Spleen (tissue), 13 donors: Measurements from ENCODE around the gene RFESD. TPM values are rescaled to one million over a fixed set of nuclear protein-coding genes. Genes with fewer than 3 reads are reported as not detected.
A peak's percentile ranks its signal among the peaks of the same experiment; 100 is the strongest.

Experiments used
- DNase-seq: peaks from one replicate; pipeline ENCODE4 v3.0.0-alpha.2; 2020
- H3K27ac ChIP-seq, 8 donors: fragments of 200-600 bp; sonication (generic) in 7 of 8; 1 replicate in 4 of 8; 2 replicates in 4 of 8; pipeline versions ENCODE4 v1.5.0 to v1.8.0; 2016 to 2021; ENCODE audit warnings: inconsistent platforms in 4 of 8, mild to moderate bottlenecking in 4 of 8, moderate library complexity in 1 of 8
- H3K27me3 ChIP-seq, 7 donors: fragments of 200-600 bp; sonication (generic) in 6 of 7; replicated peaks in 1 of 7; 1 replicate in 4 of 7; 2 replicates in 3 of 7; pipeline versions ENCODE4 v1.5.0 to v1.8.0; 2016 to 2021; ENCODE audit warnings: inconsistent platforms in 3 of 7, mild to moderate bottlenecking in 1 of 7
- H3K36me3 ChIP-seq, 6 donors: fragments of 200-600 bp; sonication (generic) in 5 of 6; 1 replicate in 4 of 6; 2 replicates in 2 of 6; pipeline versions ENCODE4 v1.5.0 to v1.8.0; 2016 to 2021; ENCODE audit warnings: inconsistent platforms in 2 of 6
- H3K4me1 ChIP-seq, 6 donors: fragments of 200-600 bp; sonication (generic) in 5 of 6; 1 replicate in 3 of 6; 2 replicates in 3 of 6; pipeline versions ENCODE4 v1.5.0 to v1.8.0; 2016 to 2021; ENCODE audit warnings: inconsistent platforms in 3 of 6
- H3K4me3 ChIP-seq, 8 donors: fragments of 200-600 bp; sonication (generic) in 7 of 8; 1 replicate in 4 of 8; 2 replicates in 4 of 8; pipeline versions ENCODE4 v1.5.0 to v1.8.0; 2016 to 2021; ENCODE audit warnings: inconsistent platforms in 4 of 8, mild to moderate bottlenecking in 4 of 8, moderate library complexity in 2 of 8
- H3K9me3 ChIP-seq, 8 donors: fragments of 200-600 bp; sonication (generic) in 7 of 8; 1 replicate in 4 of 8; 2 replicates in 4 of 8; pipeline versions ENCODE4 v1.5.0 to v1.8.0; 2016 to 2021; ENCODE audit warnings: inconsistent platforms in 4 of 8
- POLR2A ChIP-seq, 3 donors: fragments of 450-650 bp; IDR thresholded peaks; one replicate each; pipeline ENCODE4 v1.5.1; 2017; ENCODE audit warnings: antibody characterized with exemption in 3 of 3, mild to moderate bottlenecking in 1 of 3
- POLR2AphosphoS5 ChIP-seq, 3 donors: sonication (generic); formaldehyde crosslinking; IDR thresholded peaks; one replicate each; pipeline ENCODE4 v1.5.1; 2017; ENCODE audit warnings: antibody characterized with exemption in 3 of 3
- WGBS, 5 donors: extraction: QIAGEN DNeasy Blood & Tissue Kit in 3 of 5; methylation state at CpG; one replicate each; pipeline versions ENCODE4 v1.1.5 to v1.1.7; 2013 to 2018; 5-methylcytosine and 5-hydroxymethylcytosine counted together
- intact Hi-C: fragments of 100-400 bp; cut with DNase I; formaldehyde crosslinking; loops from one replicate; pipeline ENCODE4 v1.15.0; 2023; ENCODE audit warnings: low total_unique reads
- long read RNA-seq, 2 donors: transcript quantifications; one replicate each; lab custom pipeline, GENCODE V29; 2026
- polyA plus RNA-seq, 3 donors: library from polyadenylated mRNA; stranded (reverse); fragments of 200-250 nt; gene quantifications; one replicate each; pipeline ENCODE4 v1.2.1, GENCODE V29; 2013
- total RNA-seq, 7 donors: library from RNA; depleted of rRNA in 3 of 7; stranded (reverse); fragments of >200 nt in 3 of 7; fragmentation: NEBNext Ultra II Directional in 4 of 7; extraction: Animal tissue kit (Norgen Biotek cat#: 25700) in 4 of 7; gene quantifications; one replicate each; pipeline versions ENCODE4 v1.1.0 to v1.2.1, GENCODE V29; 2016 to 2021
- TF ChIP-seq, protein P1 (sequence below), 11 experiments: fragments of 200-600 bp in 7 of 11; fragments of 450-650 bp in 4 of 11; sonication (generic) in 4 of 11; IDR thresholded peaks in 8 of 11; conservative IDR thresholded peaks in 3 of 11; 1 replicate in 7 of 11; 2 replicates in 4 of 11; pipeline versions ENCODE4 v1.4.0 to v1.8.0; 2016 to 2021; ENCODE audit warnings: antibody characterized with exemption in 11 of 11, inconsistent platforms in 4 of 11, mild to moderate bottlenecking in 1 of 11
- donor health status: healthy with polysubstance abuse.
- donor health status: DM: no; HTN: no; CAD: no; lungs with moderate emphysema.
- donor health status: DM: no; HTN: no; CAD: no.
- donor health status: Bipolar disorder and iron deficiency.
- donor health status: healthy.
- donor health status: DM: no; HTN: no; CAD: no.
- donor health status: DM: yes; HTN: yes; CAD: no.

Gene RFESD
- 1 to 10 TPM; 2.2 to 6.5 (median 3.6) TPM for total RNA-seq
- polyA plus RNA-seq = 1 to 10 TPM; 1.3 to 3.2 (median 2.5) TPM
- long read RNA-seq, donor 1, partial matches to known transcripts = 0 of 2 reads
- long read RNA-seq, donor 1, other reads (novel, unspliced or antisense) = 0 of 2 reads
- long read RNA-seq, donor 2, transcript RFESD-203 (6 exons, 2,788 nt) = major isoform, 8 of 10 reads
- long read RNA-seq, donor 2, partial matches to known transcripts = 0 of 10 reads
- long read RNA-seq, donor 2, other reads (novel, unspliced or antisense) = 0 of 10 reads

DNA sequence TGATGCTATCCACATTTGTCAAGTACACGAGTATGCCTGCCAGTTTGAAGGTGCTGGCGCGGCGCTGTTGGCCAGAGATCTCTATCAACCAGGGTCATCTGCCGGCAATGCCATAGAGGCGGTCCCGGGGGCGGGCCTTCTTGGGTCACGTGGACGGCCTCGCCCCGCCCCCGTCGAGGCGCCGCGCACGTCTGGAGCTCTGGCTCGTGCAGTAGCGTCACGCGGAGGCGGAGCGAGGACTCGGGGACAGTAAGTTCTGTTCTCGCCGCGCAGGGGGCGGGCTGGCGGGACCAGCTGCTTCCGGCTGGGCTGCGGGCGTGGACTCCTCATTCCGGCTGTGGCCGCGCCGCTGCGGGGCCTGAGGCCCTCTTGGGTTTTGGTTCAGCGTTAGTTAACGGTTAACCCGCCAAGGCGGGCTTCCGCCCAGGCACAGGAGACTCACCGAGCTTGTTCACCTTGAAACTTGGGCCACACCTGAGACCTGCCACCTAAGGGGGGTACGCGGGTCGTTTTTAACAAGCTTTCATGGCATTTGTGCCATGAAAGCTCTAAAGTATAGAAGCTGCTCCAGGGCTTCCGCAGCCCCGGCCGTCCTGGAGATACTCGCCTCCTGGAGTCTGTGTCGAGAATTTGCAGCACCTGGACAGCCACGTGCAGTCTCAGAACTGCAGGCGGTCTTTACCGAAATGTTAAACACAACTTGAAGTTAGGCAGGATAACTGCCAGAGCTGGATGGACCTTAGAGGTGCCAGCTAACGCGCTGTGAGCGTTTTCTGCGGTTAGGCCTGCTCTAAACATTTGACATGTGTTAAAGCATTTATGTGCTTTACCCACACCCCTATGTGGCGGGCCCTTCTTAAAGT, at the start of gene RFESD:
Gene RFESD, plus strand, starts transcription at position 209 of the 863 bp plus-strand sequence. CDS start 5,495 bp downstream, outside the sequence.
- Histone ChIP-seq H3K36me3 (no peaks in the 10 kb centered on the region), H3K4me1 (peaks cover 11 to 42% (median 24%) of the 10 kb centered on the region in 6 donors), H3K9me3 (no peaks in the 10 kb centered on the region), H3K27me3 (no peaks in the 10 kb centered on the region), H3K27ac (peak within 1 kb of the TSS; percentile 89 to 95 (median 94)), H3K4me3 (peak within 1 kb of the TSS; percentile 39 to 67 (median 50))
- WGBS, 5 donors = 1 to 3% (median 1%) methylated on average over 17 to 60 of the region's 60 CpGs
- DNase-seq = peak; percentile 100
- TF ChIP-seq, protein P1, sequence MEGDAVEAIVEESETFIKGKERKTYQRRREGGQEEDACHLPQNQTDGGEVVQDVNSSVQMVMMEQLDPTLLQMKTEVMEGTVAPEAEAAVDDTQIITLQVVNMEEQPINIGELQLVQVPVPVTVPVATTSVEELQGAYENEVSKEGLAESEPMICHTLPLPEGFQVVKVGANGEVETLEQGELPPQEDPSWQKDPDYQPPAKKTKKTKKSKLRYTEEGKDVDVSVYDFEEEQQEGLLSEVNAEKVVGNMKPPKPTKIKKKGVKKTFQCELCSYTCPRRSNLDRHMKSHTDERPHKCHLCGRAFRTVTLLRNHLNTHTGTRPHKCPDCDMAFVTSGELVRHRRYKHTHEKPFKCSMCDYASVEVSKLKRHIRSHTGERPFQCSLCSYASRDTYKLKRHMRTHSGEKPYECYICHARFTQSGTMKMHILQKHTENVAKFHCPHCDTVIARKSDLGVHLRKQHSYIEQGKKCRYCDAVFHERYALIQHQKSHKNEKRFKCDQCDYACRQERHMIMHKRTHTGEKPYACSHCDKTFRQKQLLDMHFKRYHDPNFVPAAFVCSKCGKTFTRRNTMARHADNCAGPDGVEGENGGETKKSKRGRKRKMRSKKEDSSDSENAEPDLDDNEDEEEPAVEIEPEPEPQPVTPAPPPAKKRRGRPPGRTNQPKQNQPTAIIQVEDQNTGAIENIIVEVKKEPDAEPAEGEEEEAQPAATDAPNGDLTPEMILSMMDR (IDR thresholded peaks at IDR 0.05 in 8 of 11, conservative IDR thresholded peaks at IDR 0.05 in 3 of 11) = peak in 5 of 11 experiments; percentile 29 to 58 (median 41)
- peak; percentile 98 to 99 (median 99) for TF ChIP-seq POLR2AphosphoS5 (IDR thresholded peaks at IDR 0.05)
- peak; percentile 33 to 93 (median 80) for TF ChIP-seq POLR2A (IDR thresholded peaks at IDR 0.05)
- intact Hi-C loops = loop anchor here (5.0 to 10.0 kb wide), 2 partner anchors 201 to 688 kb away; no protein-coding TSS in a partner anchor

DNA sequence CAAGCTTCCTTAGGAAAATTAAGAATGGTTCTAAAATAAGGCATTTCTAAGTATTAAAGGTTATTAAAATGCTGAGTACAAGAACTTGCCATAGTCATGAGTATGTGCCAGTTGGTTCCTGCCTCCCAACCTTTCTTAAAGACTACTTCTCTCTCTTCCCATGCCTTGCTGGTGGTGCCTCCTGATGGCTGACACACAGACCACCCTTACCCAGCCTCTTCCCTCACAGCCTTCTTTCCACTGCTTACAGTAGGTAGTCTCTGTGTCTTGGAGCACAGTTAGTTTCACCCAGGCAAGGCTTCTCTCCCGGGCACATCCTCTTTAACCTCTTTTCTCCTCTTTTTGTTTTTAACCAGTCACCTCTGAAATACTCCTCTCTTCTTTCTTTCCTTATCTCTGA, 47.3 kb upstream of the RFESD start:
- H3K9me3 ChIP-seq = no peaks in the 10 kb centered on the region
- intact Hi-C loops = no loop called here
- no peak overlapping the region for H3K4me3 ChIP-seq
- H3K27me3 ChIP-seq = no peaks in the 10 kb centered on the region
- H3K4me1 ChIP-seq = no peaks in the 10 kb centered on the region
- TF ChIP-seq POLR2AphosphoS5 (IDR thresholded peaks at IDR 0.05) (no peak), POLR2A (IDR thresholded peaks at IDR 0.05) (no peak)
- TF ChIP-seq, protein P1 (IDR thresholded peaks at IDR 0.05 in 8 of 11, conservative IDR thresholded peaks at IDR 0.05 in 3 of 11) = no peak
- DNase-seq = no peak
- H3K27ac ChIP-seq = no peak overlapping the region
- peaks cover 0 to 25% (median 3%) of the 10 kb centered on the region in 6 donors for H3K36me3 ChIP-seq
- 88 to 97% (median 91%) methylated on average over 1 of the region's 1 CpG for WGBS, 5 donors

DNA sequence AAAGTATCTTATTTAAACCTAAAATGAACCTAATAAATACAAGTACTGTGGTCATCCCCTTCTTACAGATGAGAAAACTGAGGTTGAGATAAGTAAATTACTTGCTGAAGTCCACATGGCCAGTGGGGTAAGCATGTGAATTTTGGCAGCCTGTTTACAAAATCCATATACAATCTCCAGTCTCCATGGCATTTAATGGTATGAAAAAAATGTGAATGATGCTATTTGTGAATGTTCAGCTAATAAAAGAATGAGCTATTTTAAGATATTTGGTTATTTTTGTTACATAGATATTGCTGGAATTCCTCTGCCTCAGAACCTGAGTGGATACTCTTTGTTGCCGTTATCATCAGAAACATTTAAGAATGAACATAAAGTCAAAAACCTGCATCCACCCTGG, 46.0 kb upstream of the RFESD start:
- TF ChIP-seq POLR2A (IDR thresholded peaks at IDR 0.05) (no peak), POLR2AphosphoS5 (IDR thresholded peaks at IDR 0.05) (no peak)
- TF ChIP-seq, protein P1 (IDR thresholded peaks at IDR 0.05 in 8 of 11, conservative IDR thresholded peaks at IDR 0.05 in 3 of 11) = no peak

DNA sequence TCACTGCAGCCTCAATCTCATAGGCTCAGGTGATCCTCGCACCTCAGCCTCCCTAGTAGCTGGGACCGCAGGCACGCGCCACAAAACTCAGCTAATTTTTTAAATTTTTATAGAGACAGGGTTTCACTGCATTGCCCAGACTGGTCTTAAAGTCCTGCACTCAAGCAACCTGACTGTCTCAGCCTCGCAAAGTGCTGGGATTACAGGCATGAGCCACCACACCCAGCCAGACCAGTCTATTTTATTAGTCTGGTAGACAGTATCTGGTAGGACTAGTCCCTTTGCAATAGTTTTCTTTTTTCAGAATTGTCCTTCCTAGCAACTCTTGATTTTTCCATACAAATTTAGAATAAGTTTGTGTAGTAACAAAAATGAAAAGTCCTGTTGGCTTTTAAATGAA, 40.8 kb upstream of the RFESD start:
- Histone ChIP-seq H3K36me3 (peaks cover 0 to 21% (median 3%) of the 10 kb centered on the region in 6 donors), H3K4me1 (no peaks in the 10 kb centered on the region), H3K4me3 (no peak overlapping the region), H3K27me3 (no peaks in the 10 kb centered on the region), H3K27ac (no peak overlapping the region), H3K9me3 (no peaks in the 10 kb centered on the region)
- intact Hi-C loops = no loop called here
- no peak for DNase-seq
- TF ChIP-seq POLR2AphosphoS5 (IDR thresholded peaks at IDR 0.05) (no peak), POLR2A (IDR thresholded peaks at IDR 0.05) (no peak)
- TF ChIP-seq, protein P1 (IDR thresholded peaks at IDR 0.05 in 8 of 11, conservative IDR thresholded peaks at IDR 0.05 in 3 of 11) = no peak
- 97 to 99% (median 98%) methylated on average over 5 of the region's 5 CpGs for WGBS, 5 donors

More for the DNA sequence above, 46.0 kb upstream of the RFESD start:
- Histone ChIP-seq H3K27ac (no peak overlapping the region), H3K9me3 (no peaks in the 10 kb centered on the region), H3K4me3 (no peak overlapping the region), H3K27me3 (no peaks in the 10 kb centered on the region), H3K4me1 (no peaks in the 10 kb centered on the region), H3K36me3 (peaks cover 0 to 25% (median 3%) of the 10 kb centered on the region in 6 donors)
- no peak for DNase-seq
- 84 to 100% (median 95%) methylated on average over 1 of the region's 1 CpG for WGBS, 5 donors
- intact Hi-C loops = no loop called here
